Caco-2 (cell line): ENCODE data around the gene EEPD1. TPM values are rescaled to one million over a fixed set of nuclear protein-coding genes. Genes with fewer than 3 reads are reported as not detected.

Experiments
- BruUV-seq: library from RNA; stranded (reverse); fragments of 400-500 nt; replicated peaks from 2 replicates; lab custom pipeline; 2021; lab: Mats Ljungman, UMichigan
- CTCF ChIA-PET: fragments of 300-600 bp; sonication (Branson Sonifier 250); formaldehyde crosslinking; loops from one replicate; lab custom pipeline; 2022; ENCODE audit warnings: antibody characterized with exemption; lab: Charles Lee
- POLR2A ChIA-PET: fragments of 300-600 bp; sonication (Branson Sonifier 250); formaldehyde crosslinking; loops from one replicate; lab custom pipeline; 2022; ENCODE audit warnings: antibody characterized with exemption; lab: Charles Lee
- DNase-seq, 2 experiments: peaks; one replicate each; pipeline versions ENCODE4 v3.0.0 to v3.0.0-alpha.2; 2020 to 2022
- H3K27me3 ChIP-seq: replicated peaks from 2 replicates; pipeline ENCODE4 v1.6.0; 2011; ENCODE audit warnings: low read length; ENCODE audit not compliant: control insufficient read depth, insufficient read depth
- H3K36me3 ChIP-seq: 2 replicates; pipeline ENCODE4 v1.5.1; 2011; ENCODE audit warnings: low read length; ENCODE audit not compliant: control insufficient read depth, insufficient read depth
- H3K4me1 ChIP-seq: fragments of 250-450 bp; sonication (Bioruptor Pico); 2 replicates; pipeline ENCODE4 v1.5.1; 2020; ENCODE audit warnings: mild to moderate bottlenecking
- H3K4me3 ChIP-seq: 2 replicates; pipeline ENCODE4 v1.5.1; 2011; ENCODE audit warnings: low read depth, mild to moderate bottlenecking, control low read depth, low read length
- H3K9me3 ChIP-seq: fragments of 250-450 bp; sonication (Bioruptor Pico); 2 replicates; pipeline ENCODE4 v1.5.1; 2020; ENCODE audit warnings: mild to moderate bottlenecking, moderate library complexity
- H3K27ac Mint-ChIP-seq: one replicate; pipeline ENCODE4 v1.8.0; 2022; ENCODE audit warnings: mixed read lengths; ENCODE audit not compliant: unreplicated experiment
- H3K27me3 Mint-ChIP-seq: one replicate; pipeline ENCODE4 v1.8.0; 2022; ENCODE audit warnings: mixed read lengths; ENCODE audit not compliant: insufficient read depth, unreplicated experiment
- H3K36me3 Mint-ChIP-seq: one replicate; pipeline ENCODE4 v1.8.0; 2022; ENCODE audit warnings: mild to moderate bottlenecking, mixed read lengths; ENCODE audit not compliant: insufficient read depth, unreplicated experiment
- H3K4me1 Mint-ChIP-seq: one replicate; pipeline ENCODE4 v1.8.0; 2022; ENCODE audit warnings: low read depth, mixed read lengths; ENCODE audit not compliant: unreplicated experiment
- H3K4me3 Mint-ChIP-seq: one replicate; pipeline ENCODE4 v1.8.0; 2022; ENCODE audit warnings: mild to moderate bottlenecking, moderate library complexity, mixed read lengths; ENCODE audit not compliant: unreplicated experiment
- H3K9me3 Mint-ChIP-seq: one replicate; pipeline ENCODE4 v1.8.0; 2022; ENCODE audit warnings: mixed read lengths; ENCODE audit not compliant: unreplicated experiment
- CTCF ChIP-seq, 2 experiments: fragments of 200-600 bp in 1 of 2; IDR thresholded peaks; 1 replicate in 1 of 2; 2 replicates in 1 of 2; pipeline versions ENCODE4 v1.5.1 to v1.8.0; 2011 to 2022; ENCODE audit warnings: antibody characterized with exemption in 1 of 2, control low read depth in 1 of 2, inconsistent platforms in 1 of 2, low read depth in 1 of 2, low read length in 1 of 2, mild to moderate bottlenecking in 1 of 2, moderate library complexity in 1 of 2; ENCODE audit not compliant: insufficient read depth in 1 of 2, severe bottlenecking in 1 of 2, unreplicated experiment in 1 of 2
- intact Hi-C: fragments of 100-400 bp; cut with micrococcal nuclease; formaldehyde crosslinking; loops from one replicate; pipeline ENCODE4 v1.10.0; 2022; ENCODE audit not compliant: unreplicated experiment
- total RNA-seq: library from RNA; stranded (reverse); gene quantifications from 2 replicates; pipeline ENCODE4 v1.2.3, GENCODE V29; 2022

The EEPD1 gene
- total RNA-seq, 1 experiment from 2014 or later: 1.8 TPM

GRCh38 chr7:36192053-36192824 is 39.2 kb downstream of the EEPD1 start:
- Mint-ChIP-seq H3K4me1 (no peaks in the 10 kb centered on the region), H3K27ac (no peak overlapping the region), H3K9me3 (no peaks in the 10 kb centered on the region), H3K4me3 (no peak overlapping the region), H3K27me3 (no peaks in the 10 kb centered on the region), H3K36me3 (no peaks in the 10 kb centered on the region)
- intact Hi-C loops: no loop called here
- H3K4me1 ChIP-seq: 0 out of 2 replicates have a peak, but pooled peaks cover 7% of the 10 kb centered on the region
- no peak for DNase-seq
- POLR2A ChIA-PET: no interaction called here
- CTCF ChIA-PET: no interaction called here
- H3K36me3 ChIP-seq: no peaks in the 10 kb centered on the region
- H3K4me3 ChIP-seq: no peak overlapping the region
- H3K9me3 ChIP-seq: no peaks in the 10 kb centered on the region
- no peaks in the 10 kb centered on the region for H3K27me3 ChIP-seq
- no peak for TF ChIP-seq CTCF (IDR thresholded peaks at IDR 0.05; ENCODE audit: insufficient read depth in 1 of 2, low read depth in 1 of 2, low read length in 1 of 2, severe bottlenecking in 1 of 2, unreplicated experiment in 1 of 2)
- no TSS peak for BruUV-seq

- no peak overlapping the region for H3K4me3 Mint-ChIP-seq
- H3K9me3 Mint-ChIP-seq: no peaks in the 10 kb centered on the region
- Histone ChIP-seq H3K4me3 (no peak overlapping the region), H3K36me3 (no peaks in the 10 kb centered on the region), H3K9me3 (no peaks in the 10 kb centered on the region), H3K27me3 (no peaks in the 10 kb centered on the region), H3K4me1 (0 out of 2 replicates have a peak, but pooled peaks cover 7% of the 10 kb centered on the region)
- ChIA-PET CTCF (no interaction called here), POLR2A (no interaction called here)
- intact Hi-C loops: no loop called here
- no peak for DNase-seq
- TF ChIP-seq CTCF (IDR thresholded peaks at IDR 0.05; ENCODE audit: insufficient read depth in 1 of 2, low read depth in 1 of 2, low read length in 1 of 2, severe bottlenecking in 1 of 2, unreplicated experiment in 1 of 2): no peak
- H3K27ac Mint-ChIP-seq: no peak overlapping the region
- H3K4me1 Mint-ChIP-seq: no peaks in the 10 kb centered on the region
- BruUV-seq: no TSS peak
- H3K27me3 Mint-ChIP-seq: no peaks in the 10 kb centered on the region
- no peaks in the 10 kb centered on the region for H3K36me3 Mint-ChIP-seq
Observed at GRCh38 chr7:36192877-36193276, 39.8 kb downstream of the EEPD1 start.

- H3K36me3 ChIP-seq: no peaks in the 10 kb centered on the region
- Mint-ChIP-seq H3K36me3 (no peaks in the 10 kb centered on the region), H3K27ac (no peak overlapping the region), H3K4me3 (no peak overlapping the region), H3K4me1 (peaks cover 2% of the 10 kb centered on the region), H3K9me3 (no peaks in the 10 kb centered on the region), H3K27me3 (no peaks in the 10 kb centered on the region)
- no peak overlapping the region for H3K4me3 ChIP-seq
- no peak for TF ChIP-seq CTCF (IDR thresholded peaks at IDR 0.05; ENCODE audit: insufficient read depth in 1 of 2, low read depth in 1 of 2, low read length in 1 of 2, severe bottlenecking in 1 of 2, unreplicated experiment in 1 of 2)
- no peaks in the 10 kb centered on the region for H3K9me3 ChIP-seq
- no peak for DNase-seq
- 0 out of 2 replicates have a peak, but pooled peaks cover 7% of the 10 kb centered on the region for H3K4me1 ChIP-seq
- no peaks in the 10 kb centered on the region for H3K27me3 ChIP-seq
- no TSS peak for BruUV-seq
- POLR2A ChIA-PET: no interaction called here
- intact Hi-C loops: no loop called here
- CTCF ChIA-PET: no interaction called here
Observed at GRCh38 chr7:36198854-36199266, 45.8 kb downstream of the EEPD1 start.
